HG02678 (cell line): Measurements from ENCODE around the gene C6orf89.

ENCODE experiments used
- ATAC-seq: cut with Tn5 transposase; IDR thresholded peaks from one replicate; pipeline ENCODE4 v1.9.1; 2021; ENCODE audit warnings: mild to moderate bottlenecking, moderate library complexity; ENCODE audit not compliant: unreplicated experiment

C6orf89 gene

DNA sequence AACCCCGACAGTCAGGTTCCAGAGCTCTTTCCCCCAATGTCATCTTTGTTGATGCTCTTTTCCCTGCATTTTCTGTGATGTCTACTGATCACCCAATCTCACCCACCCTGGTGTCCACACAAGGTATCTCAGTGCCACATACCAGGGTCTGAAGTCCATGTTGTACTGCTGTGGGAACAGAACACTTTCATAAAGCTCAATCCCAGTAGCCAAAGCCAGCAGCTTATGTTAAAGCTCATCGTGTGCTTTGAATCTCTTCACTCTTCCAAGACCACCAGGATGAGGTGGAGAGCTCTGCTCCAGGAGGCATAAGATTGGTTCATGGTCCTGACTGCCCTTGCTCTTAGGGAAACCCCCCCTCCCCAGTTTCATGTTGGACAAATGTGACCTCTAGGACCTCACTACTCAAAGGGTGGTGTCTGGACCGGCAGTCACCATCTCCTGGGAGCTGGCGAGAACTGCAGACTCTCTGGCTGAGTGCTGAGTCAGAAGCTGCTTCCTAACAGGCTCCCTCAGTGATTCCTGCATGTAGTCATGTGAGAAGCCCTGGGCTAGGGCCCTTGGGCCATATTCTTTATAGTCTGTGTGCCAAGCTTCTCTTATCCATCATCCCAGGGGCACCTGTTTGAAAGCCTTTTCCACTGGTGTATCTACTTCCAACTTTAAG is 33.1 kb upstream of the C6orf89 start:
- no peak for ATAC-seq

DNA sequence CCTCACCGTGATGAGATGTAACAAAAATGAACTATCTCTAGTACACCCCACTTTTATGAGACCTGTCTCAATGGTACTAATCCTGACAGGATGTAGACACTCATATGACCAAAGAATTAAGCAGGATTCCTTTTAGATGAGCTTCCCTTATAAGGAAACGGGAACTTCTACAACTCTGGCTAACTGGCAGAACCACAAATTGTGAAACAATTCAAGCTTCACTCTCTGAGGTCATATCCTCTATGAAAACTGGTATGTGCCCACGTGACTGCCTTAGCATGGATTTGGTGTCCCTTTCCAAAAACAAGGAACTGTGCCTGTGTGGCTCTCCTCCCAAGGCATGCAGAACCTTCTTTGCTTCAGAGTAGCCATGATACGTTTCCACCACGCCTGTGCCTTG is 32.4 kb upstream of the C6orf89 start:
- no peak for ATAC-seq

DNA sequence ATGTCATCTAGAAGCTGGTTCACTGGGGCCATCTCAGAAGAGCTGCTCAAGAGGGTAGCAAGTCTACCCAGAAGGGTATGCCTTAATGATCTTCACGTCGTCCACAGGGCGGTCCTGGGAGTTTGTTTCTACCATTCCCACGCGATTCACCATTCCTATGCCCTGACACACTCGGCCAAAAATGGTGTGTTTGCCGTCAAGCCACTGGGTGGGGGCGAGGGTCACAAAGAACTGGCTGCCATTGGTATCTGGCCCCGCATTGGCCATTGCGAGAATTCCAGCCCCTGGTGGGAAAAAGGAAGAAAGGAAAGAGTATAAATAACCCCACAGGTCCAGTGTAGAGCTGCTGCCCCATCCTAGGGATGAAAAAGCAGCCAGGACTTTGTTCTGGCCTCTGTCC is 30.0 kb upstream of the C6orf89 start:
- no peak for ATAC-seq

DNA sequence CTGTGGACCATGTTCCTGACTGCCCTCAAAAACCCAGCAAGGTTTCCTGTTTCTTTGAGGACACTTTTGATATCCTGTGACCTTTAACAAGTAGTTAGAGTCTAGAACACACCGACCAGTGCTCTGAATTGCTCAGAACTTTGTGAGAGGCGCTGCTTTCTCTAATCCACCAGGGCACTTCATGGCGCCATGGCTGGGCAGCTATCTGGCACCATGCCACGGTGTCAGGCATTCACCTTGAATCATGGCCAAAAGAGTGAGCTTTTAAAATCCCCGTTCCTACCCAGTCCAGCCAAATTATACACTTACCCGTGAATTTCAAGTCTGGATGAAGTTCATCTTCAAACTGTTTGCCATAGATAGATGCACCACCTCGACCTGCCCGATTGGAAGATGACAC is 29.5 kb upstream of the C6orf89 start:
- ATAC-seq = no peak

DNA sequence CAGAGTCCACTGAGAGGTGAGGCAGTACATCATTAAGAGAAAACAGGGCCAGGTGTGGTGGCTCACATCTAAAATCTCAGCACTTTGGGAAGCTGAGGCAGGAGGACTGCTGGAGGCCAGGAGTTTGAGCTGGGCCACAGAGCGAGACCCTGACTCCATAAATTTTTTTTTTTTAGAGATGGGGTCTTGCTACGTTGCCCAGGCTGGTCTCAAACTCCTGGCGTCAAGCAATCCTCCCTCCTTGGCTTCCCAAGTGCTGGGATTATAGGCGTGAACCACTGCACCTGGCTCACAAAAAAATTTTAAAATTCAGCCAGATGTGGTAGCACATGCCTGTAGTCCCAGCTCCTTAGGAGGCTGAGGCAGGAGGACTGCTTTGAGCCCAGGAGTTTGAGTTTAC is 28.4 kb upstream of the C6orf89 start:
- ATAC-seq = no peak

DNA sequence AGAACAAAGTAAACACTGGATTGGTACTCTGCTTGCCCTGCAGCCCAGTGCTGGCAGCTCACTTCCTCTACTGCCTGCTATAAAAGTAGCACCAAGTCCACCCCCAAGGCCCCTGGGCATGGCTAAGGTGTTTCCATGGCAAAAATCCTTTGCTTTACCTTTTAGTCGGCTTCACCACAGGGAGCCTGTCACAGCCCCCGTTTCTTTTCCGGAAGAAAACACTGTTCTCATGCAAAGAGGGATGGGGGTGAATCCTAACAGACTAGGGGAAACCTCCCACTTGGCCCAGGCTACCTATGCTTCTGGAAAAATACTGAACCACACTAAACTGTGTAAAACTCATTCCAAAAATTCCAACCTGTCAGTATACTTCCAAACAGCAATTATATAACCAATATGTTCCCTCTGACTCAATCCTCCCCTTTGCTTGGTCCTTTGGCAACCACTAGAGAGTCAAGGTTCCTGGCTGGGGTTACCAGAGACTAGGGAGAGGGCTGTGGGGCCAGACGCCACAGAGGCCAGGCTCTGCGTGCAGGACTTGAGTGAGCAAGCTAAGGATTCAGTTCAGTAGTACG is 27.3 kb upstream of the C6orf89 start:
- ATAC-seq = no peak

DNA sequence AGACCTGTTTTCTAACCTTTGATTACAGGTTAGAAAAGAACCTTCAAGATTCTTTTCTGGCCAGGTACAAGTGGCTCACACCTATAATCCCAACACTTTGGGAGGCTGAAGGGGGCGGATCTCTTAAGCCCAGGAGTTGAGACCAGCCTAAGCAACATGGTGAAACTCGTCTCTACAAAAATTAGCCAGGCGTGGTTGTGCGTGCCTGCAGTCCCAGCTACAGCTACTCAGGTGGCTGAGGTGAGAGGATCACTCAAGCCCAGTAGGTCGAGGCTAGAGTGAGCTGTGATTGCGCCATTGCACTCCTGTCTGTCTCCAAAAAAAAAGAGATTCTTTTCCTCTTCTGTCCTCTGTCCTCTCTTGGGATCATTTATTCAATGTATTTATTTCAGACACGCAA is 25.6 kb upstream of the C6orf89 start:
- no peak for ATAC-seq

DNA sequence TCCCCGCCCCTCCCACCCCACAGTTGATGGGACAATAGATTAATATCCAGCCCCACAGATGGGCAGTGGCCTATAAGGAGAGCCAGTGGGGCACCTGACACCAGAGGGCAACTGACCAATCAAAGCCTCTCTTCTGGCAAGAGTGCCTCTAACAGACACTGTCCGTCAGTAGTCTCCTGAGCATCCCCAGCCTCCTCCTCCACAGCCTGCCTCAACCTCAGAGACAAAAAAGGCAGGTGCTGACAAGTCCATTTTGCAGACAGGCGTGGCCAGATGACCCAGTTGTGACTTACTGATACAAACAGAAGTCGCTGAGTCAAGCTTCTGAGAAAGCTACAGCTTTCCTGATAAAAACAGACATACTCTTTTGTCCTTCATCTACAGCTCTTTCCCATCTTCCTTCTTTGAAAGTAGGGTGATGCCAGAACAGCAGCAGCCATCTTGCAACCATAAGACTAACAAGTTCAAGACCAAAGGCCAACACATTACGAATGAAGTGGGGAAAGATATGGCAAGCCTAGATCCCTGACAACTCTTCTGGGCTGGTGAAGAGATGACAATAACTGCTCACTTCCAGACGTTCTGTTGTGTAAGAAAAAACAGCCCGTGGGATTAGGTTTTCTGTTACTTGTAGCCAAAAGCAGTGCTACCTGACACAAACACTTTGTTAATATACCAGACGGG is 23.4 kb upstream of the C6orf89 start:
- ATAC-seq = no peak

DNA sequence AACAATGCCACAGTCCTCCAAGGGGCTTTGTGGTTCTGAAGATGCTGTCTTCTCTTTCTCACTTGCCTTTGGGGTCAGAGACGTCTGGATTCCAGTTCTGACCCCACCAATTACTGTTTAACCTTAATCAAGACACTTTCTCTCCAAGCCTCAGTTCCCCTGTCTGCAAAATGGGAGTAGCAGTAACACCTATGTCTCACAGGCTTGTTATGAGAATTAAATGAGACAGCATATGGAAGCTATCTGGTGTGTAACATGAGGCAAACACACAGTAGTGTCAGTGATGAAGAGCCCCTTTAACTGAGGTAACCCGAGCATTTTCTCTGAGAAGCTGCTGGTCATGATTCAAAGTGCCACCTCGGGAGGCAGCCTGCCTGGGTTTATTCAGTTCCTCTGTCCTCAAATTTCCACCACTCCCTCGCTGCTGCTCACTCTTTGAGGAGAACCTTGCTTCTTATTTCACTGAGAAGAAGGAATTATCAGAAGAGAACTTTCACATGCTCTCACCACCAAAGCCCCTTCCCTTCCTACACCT is 22.8 kb upstream of the C6orf89 start:
- no peak for ATAC-seq

DNA sequence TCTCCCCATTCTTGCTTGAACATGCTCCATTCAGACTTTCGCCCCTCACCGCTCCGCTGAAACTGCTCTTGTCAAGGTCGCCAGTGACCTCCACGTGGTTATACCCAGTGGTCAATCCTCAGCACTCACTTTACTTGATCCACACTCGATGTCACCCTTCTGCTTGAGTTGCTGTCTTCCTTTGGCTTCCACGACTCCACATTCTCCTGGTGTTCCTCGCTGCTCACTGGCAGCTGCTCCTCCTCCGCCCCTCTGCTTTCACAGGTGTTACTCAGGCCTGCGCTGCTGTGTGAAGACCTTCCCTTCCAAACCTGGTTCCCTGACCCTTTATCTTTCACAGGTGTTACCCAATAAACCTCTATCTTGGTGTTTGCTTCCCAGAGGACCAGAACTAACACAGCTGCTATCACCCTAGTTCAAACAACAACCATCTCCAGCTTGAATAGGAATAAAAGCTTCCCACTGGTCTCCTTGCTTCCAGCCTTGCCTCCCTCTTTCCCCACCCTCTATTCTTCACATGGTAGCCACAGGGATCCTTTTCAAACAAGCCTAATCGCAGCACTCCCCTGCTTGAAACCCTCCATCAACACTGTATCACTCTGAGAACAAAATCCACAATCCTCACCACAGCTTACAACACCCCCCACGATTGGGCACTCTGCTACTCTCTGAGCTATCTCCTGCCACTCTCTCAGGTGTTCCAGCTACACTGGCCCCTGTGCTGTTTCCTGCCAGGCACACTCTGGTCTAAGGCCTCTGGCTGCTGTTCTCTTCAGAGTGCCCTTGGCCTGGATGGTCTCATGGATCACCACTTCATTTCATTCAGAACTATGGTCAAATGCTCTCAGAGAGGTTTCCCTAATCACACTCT is 21.8 kb upstream of the C6orf89 start:
- no peak for ATAC-seq

DNA sequence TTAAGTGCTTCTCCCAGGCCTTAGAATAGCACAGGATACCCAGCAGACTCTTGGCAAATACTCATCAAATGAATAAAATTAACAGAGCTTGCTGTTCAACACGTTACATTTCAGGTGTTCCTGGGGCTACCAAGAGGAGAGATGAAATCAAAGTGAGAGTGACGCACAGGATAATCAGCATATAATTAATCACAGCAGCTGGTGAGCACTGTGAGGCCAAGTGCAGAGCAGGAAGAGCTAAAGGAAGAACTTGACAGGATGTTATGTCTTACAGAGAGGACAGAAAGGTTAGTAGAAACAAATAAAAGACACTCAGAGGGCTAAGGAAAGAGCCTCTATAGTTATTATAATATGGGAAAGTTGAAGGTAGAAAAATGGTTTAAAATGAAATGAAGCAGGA is 19.9 kb upstream of the C6orf89 start:
- ATAC-seq = no peak

DNA sequence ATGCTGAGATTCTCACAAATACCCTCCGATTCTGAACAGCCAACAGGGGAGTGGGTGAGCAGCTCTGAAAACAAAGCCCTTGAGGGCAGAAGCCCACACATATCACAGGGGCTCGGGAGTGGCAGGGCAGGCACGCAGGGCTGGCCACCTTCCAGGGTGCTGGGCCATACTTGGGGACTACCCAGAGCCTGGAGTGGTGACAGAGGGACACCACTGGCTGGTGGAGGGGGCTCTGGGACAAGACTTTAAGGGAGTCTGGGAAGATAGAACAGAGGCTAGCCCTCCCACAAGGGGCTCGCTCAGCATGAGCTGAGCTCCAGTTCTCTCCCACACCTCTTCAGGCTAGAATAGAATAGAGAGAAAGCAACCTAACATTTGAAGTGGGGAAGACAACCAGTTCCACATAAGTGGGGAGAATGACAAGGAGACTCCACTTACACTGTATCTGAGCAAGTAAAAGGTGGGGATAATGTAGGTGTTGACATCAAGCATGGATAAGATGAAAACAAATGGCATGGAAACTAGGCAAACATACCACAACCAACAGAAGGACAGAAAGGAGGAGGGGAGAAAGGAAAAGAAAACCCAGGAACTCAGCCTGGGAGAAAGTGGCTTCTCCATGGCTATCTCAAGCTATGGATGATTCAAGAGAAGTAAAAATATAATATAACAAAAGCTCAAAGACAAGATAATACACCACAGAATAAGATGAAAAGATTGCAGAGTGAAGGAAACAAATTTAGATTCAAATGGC is 18.1 kb upstream of the C6orf89 start:
- no peak for ATAC-seq

DNA sequence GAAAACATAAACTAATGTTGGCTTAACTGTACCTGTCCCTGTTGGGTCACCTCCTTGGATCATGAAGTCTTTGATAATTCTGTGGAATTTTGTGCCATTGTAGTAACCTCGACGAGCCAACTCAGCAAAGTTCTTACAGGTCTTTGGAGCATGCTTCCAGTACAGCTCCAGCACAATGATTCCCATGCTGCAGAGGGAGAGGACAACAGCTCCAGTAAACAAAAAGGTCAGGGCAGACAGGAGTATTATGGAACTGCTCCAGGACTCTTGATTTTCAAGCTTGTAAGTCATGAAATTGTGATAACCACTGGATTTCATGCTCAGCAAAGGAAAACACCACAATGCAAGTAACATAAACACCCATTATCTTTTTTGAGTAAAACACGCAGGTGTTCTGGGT is 14.1 kb upstream of the C6orf89 start:
- ATAC-seq = no peak

DNA sequence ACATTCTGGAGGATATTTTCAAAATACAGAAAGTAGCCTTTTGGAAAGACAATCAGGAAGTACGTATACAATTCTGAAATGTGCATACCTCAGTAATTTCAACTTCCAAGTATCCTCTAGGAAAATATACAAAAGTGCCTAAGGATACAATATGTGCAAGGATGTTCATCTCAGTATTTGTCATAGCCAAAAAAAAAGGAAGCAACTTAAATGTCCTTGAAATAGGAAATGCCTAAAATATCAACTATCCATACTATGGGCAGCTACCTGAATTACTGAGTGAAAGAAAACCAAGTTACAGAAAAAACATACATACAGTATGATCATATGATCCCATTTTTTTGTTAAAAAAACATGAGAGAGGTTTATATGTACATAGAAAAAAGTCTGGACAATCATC is 12.6 kb upstream of the C6orf89 start:
- no peak for ATAC-seq

DNA sequence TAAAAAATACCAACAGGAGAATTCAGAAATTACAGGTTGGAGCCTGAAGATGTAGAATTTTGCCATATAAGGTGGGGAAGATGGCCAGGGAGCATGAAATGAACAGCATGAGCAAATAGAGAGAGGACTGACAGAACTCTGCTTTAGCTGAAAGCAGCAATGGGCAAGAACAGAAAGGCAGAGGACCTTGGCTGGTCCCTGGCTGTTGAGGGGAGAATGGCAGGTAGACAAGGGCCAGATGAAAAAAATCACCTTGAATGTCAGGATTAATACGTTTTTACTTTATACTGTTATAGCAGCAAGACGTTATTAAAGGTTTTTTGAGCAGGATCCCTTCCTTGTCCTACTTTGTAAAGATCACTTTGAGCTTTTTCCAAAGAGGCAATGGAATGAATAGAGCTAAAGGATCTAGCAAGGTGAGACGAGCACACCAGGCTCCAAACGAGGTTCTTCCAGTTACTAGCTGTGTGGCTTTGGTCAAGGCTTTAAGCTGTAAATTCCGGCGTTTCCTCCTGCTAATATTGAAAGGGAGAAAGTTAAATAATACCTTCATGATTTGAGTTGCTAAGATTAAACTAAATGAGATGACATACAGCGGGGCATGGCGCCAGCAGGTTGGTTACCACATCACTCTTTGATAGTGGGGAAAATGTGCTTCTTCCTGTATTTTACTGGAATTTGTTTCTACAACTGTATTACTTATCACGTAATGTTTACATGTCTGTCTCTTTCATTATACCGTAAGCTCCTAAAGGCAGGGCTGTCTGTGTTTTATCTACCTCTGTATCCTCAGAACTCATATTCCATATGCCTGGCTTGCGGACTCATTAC is 11.9 kb upstream of the C6orf89 start:
- no peak for ATAC-seq

DNA sequence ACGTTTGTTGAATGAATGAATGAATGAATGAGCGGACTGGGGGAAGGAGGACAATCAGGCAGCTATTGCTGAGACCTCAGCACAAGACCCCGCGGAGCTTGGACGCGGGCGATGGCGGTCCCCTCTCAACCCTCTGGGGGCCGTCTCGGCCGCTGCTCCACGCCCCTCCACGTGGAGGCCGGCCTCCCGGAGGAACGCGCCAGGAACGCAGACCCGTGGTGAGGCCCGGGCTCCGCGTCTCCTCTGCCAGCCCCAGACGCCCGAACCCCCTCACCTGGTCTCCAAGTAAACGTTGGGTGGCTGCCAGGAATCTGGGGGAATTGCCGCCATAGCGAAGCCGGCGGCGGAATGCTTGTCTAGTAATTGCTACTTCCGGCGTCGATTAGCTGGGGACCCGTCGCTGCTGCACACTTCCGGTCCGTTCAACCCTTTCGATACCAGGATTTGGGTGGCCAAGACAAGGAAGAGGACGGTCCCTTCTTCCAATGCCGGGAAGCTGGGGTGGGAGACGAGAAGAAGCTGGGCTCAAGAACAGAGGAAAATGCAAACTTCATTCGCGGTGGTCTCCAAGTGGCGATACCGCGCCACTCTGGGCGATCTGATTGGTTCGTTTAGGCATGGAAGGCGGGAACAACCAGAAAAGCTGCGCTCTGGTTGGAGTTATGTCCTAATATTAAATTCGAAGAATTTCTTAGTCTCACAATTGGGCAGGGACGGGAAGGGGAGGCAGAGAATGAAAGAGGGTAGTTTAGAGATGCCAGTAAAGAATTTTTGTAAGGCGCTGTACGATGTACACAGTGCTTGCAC is 11.1 kb upstream of the C6orf89 start, which contains the start of gene PPIL1:
Gene PPIL1, minus strand, starts transcription at position 361 of the 807 bp plus-strand sequence. Its CDS starts 31 bp downstream, at position 330.
- peak; percentile 79 for ATAC-seq

DNA sequence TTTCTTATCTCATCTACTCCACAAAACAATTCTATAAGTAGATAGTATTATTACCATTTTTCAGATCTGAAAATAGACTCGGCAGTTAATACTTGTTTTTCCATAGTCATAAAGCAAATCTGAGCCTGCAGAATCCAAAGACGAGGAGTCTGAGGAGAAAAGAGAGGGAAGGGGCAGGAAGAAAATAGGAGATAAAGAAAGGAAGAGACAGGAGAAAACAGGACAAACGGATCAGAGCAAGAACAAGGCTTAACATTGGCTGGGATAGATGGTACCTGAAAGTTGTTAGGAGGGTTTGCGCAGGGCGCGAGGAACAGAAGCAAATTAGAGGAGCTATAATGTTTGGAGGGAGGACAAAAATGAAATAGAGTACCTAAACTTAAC is 10.5 kb upstream of the C6orf89 start:
- ATAC-seq = no peak

DNA sequence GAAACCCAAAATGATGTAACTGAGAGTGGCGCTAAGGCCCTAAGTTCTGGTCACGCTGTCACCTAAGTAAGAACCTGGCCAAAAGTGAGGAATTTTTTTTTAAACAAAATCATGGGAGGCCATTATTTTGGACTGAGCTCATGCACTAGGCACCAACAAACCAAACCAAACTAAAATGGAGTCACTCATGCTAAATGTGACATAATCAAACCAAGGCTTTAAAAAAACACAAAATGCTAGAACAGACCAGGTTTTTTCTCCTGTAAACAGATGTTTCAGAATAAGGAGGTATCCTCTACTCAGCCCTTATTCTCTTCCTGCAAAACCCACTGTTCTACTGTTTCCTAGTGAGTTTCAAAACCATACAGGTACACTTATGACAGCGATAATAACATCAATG is 1.1 kb upstream of the C6orf89 start:
- no peak for ATAC-seq
